Measurements from ENCODE around the gene INSR.

The INSR gene

GRCh38 chr19:7132054-7132453, 162.2 kb downstream of the INSR start:
- no peak for DNase-seq

GRCh38 chr19:7130043-7130442, 164.2 kb downstream of the INSR start:
- DNase-seq, result no peak

GRCh38 chr19:7126132-7126531, 168.1 kb downstream of the INSR start:
- no peak for DNase-seq

GRCh38 chr19:7125221-7125620, 169.0 kb downstream of the INSR start:
- DNase-seq, result no peak

GRCh38 chr19:7124782-7125181, 169.4 kb downstream of the INSR start:
- DNase-seq, result no peak

GRCh38 chr19:7122701-7123100, 171.5 kb downstream of the INSR start:
- DNase-seq, result no peak

- no peak for DNase-seq
Measured at GRCh38 chr19:7120499-7120898, 173.7 kb downstream of the INSR start.

- DNase-seq, result no peak
Measured at GRCh38 chr19:7119582-7119981, 174.6 kb downstream of the INSR start.

GRCh38 chr19:7117248-7117647, 177.0 kb downstream of the INSR start:
- DNase-seq, result no peak

- DNase-seq, result no peak
Measured at GRCh38 chr19:7115721-7116120, 178.5 kb downstream of the INSR start.

GRCh38 chr19:7113233-7113632, 181.0 kb downstream of the INSR start:
- no peak for DNase-seq

GRCh38 chr19:7112675-7113074, 181.5 kb downstream of the INSR start:
- no peak for DNase-seq

- no peak for DNase-seq
Measured at GRCh38 chr19:7109678-7110289, 184.4 kb downstream of the INSR start.

- DNase-seq, result no peak
Measured at GRCh38 chr19:7106711-7107657, 187.2 kb downstream of the INSR start.

- peak; percentile 68 for DNase-seq
Measured at GRCh38 chr19:7104747-7105447, 189.3 kb downstream of the INSR start.

- no peak for DNase-seq
Measured at GRCh38 chr19:7101498-7102253, 192.5 kb downstream of the INSR start.

- no peak for DNase-seq
Measured at GRCh38 chr19:7099597-7099921, 194.7 kb downstream of the INSR start.

- DNase-seq, result peak; percentile 94
Measured at GRCh38 chr19:7098701-7099596, 195.3 kb downstream of the INSR start.

GRCh38 chr19:7098096-7098495, 196.1 kb downstream of the INSR start:
- no peak for DNase-seq

GRCh38 chr19:7088999-7089398, 205.2 kb downstream of the INSR start:
- no peak for DNase-seq

- DNase-seq, result no peak
Measured at GRCh38 chr19:7083076-7083956, 210.9 kb downstream of the INSR start.

All from inflammatory macrophage treated with lipopolysaccharide for 4 hours (primary cell).